ENCODE measurements around the gene MED25. TPM values are rescaled to one million over a fixed set of nuclear protein-coding genes. Genes with fewer than 3 reads are reported as not detected.
A peak's percentile ranks its signal among the peaks of the same experiment; 100 is the strongest.

The MED25 gene
- total and polyA plus RNA-seq, 2 of the 4 experiments (the other 2 are of a cell fraction) = 4.7 to 38.5 TPM

DNA sequence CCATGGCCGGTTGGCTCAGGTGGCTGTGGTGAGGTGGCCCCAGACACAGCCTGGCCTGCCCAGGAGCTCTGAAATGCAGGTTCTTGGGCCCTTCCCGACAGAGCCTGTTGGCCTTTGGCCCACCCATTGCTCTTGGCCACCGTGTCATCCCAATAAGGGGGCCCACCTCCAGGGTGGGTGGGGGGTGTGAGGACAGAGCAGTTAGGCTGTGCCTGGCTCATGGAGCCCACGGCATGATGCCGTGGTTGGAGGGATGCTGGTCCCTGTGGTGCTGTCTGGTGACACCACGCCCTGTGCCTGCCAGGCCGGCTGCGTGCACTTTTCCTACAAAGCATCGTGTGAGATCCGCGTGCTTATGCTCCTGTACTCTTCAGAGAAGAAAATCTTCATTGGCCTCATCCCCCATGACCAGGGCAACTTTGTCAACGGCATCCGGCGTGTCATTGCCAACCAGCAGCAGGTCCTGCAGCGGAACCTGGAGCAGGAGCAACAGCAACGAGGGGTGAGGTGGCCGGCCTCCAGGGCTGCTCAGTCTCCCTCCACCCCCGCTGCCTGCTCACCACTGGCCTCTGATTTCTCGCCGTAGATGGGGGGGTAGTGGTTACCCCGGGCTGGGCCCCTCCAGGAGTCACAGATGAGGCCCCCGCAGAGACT, 41.7 kb downstream of the MED25 start:
- dilution Hi-C loops (cut with HindIII; ENCODE audit: low sequenced_read_pairs, unreplicated experiment) = no loop called here
- no peak overlapping the region for H3K4me2 ChIP-seq (ENCODE audit: low read depth, low read length)

More for the DNA sequence above, 41.7 kb downstream of the MED25 start:
- peak overlapping the region; percentile 90 for H2AK9ac ChIP-seq (replicated peaks; ENCODE audit: low read depth, low read length, poor library complexity)
- intact Hi-C loops (cut with micrococcal nuclease) = no loop called here
- peak overlapping the region; percentile 35; the same call in 1 of the 2 replicates for H3K4ac ChIP-seq (ENCODE audit: low read depth, low read length)
- 89% methylated on average over 11 of the region's 22 CpGs; no CpG with 5 or more reads in 1 of the 2 experiments for WGBS, 2 experiments (ENCODE audit: extremely low coverage in 2 of 2, insufficient read length in 1 of 2)
- H4K8ac ChIP-seq (ENCODE audit: low read depth in 2 of 2, low read length in 2 of 2) = peak overlapping the region in 1 of 2 experiments; percentile 53; a peak in 1 of 4 replicates
- H3K18ac ChIP-seq (ENCODE audit: low read depth, low read length) = no peak overlapping the region
- TF ChIP-seq MXI1 (IDR thresholded peaks at IDR 0.05; ENCODE audit: borderline replicate concordance, low read depth, low read length) (no peak), MAFK (IDR thresholded peaks at IDR 0.05; ENCODE audit: low read depth, low read length) (no peak), FOS (IDR thresholded peaks at IDR 0.05; ENCODE audit: low read depth, low read length) (no peak), SMC3 (IDR thresholded peaks at IDR 0.05; ENCODE audit: low read depth, low read length) (no peak), BHLHE40 (IDR thresholded peaks at IDR 0.05; ENCODE audit: low read depth, low read length) (no peak), NFE2L2 (IDR thresholded peaks at IDR 0.05; ENCODE audit: low read depth, low read length) (no peak), POLR2A (IDR thresholded peaks at IDR 0.05; ENCODE audit: low read depth, low read length) (no peak), RAD21 (IDR thresholded peaks at IDR 0.05; ENCODE audit: low read length) (no peak), RCOR1 (IDR thresholded peaks at IDR 0.05; ENCODE audit: insufficient replicate concordance, low read length) (no peak), RFX5 (IDR thresholded peaks at IDR 0.05; ENCODE audit: low read depth, low read length) (no peak)
- TF ChIP-seq, protein P1, sequence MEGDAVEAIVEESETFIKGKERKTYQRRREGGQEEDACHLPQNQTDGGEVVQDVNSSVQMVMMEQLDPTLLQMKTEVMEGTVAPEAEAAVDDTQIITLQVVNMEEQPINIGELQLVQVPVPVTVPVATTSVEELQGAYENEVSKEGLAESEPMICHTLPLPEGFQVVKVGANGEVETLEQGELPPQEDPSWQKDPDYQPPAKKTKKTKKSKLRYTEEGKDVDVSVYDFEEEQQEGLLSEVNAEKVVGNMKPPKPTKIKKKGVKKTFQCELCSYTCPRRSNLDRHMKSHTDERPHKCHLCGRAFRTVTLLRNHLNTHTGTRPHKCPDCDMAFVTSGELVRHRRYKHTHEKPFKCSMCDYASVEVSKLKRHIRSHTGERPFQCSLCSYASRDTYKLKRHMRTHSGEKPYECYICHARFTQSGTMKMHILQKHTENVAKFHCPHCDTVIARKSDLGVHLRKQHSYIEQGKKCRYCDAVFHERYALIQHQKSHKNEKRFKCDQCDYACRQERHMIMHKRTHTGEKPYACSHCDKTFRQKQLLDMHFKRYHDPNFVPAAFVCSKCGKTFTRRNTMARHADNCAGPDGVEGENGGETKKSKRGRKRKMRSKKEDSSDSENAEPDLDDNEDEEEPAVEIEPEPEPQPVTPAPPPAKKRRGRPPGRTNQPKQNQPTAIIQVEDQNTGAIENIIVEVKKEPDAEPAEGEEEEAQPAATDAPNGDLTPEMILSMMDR (conservative IDR thresholded peaks at IDR 0.05; ENCODE audit: low read depth, low read length) = no peak
- TF ChIP-seq, protein P2, sequence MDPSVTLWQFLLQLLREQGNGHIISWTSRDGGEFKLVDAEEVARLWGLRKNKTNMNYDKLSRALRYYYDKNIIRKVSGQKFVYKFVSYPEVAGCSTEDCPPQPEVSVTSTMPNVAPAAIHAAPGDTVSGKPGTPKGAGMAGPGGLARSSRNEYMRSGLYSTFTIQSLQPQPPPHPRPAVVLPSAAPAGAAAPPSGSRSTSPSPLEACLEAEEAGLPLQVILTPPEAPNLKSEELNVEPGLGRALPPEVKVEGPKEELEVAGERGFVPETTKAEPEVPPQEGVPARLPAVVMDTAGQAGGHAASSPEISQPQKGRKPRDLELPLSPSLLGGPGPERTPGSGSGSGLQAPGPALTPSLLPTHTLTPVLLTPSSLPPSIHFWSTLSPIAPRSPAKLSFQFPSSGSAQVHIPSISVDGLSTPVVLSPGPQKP (IDR thresholded peaks at IDR 0.05; ENCODE audit: borderline replicate concordance, low read depth, low read length) = no peak
- TF ChIP-seq, protein P3, sequence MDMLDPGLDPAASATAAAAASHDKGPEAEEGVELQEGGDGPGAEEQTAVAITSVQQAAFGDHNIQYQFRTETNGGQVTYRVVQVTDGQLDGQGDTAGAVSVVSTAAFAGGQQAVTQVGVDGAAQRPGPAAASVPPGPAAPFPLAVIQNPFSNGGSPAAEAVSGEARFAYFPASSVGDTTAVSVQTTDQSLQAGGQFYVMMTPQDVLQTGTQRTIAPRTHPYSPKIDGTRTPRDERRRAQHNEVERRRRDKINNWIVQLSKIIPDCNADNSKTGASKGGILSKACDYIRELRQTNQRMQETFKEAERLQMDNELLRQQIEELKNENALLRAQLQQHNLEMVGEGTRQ (IDR thresholded peaks at IDR 0.05; ENCODE audit: low read depth, low read length) = no peak
- H3K56ac ChIP-seq (ENCODE audit: extremely low read depth, insufficient read depth, low read length) = no peak overlapping the region
- no peak overlapping the region for H3K4me3 ChIP-seq (ENCODE audit: insufficient read depth, low read depth, low read length)
- ChIA-PET POLR2A (ENCODE audit: unreplicated experiment) (no interaction called here), CTCF (no interaction called here)
- no peaks in the 10 kb centered on the region for H3K27me3 ChIP-seq (ENCODE audit: control insufficient read depth, insufficient read depth, low read length)
- no TSS peak for BruUV-seq (replicated peaks)
- H4K20me1 ChIP-seq (ENCODE audit: insufficient read depth, low read length) = peaks cover 59% of the 10 kb centered on the region
- peak overlapping the region; percentile 53 for H2BK5ac ChIP-seq (ENCODE audit: low read depth, low read length, poor library complexity, severe bottlenecking)
- peaks cover 12 to 74% of the 10 kb centered on the region in 2 experiments for H3K79me1 ChIP-seq (ENCODE audit: low read depth in 1 of 2, low read length in 2 of 2)
- H2AFZ ChIP-seq (replicated peaks; ENCODE audit: low read length, poor library complexity) = peak overlapping the region; percentile 12
- no peak for DNase-seq
- H4K91ac ChIP-seq (ENCODE audit: insufficient read depth, low read depth, low read length) = no peak overlapping the region
- peaks cover 7% of the 10 kb centered on the region for H3K9me1 ChIP-seq (ENCODE audit: insufficient read depth, low read length)
- H2BK20ac ChIP-seq (ENCODE audit: low read depth, low read length) = no peak overlapping the region
- H2BK120ac ChIP-seq (ENCODE audit: low read depth, low read length) = no peak overlapping the region
- H3K14ac ChIP-seq (replicated peaks; ENCODE audit: low read depth, low read length) = 0 out of 2 replicates have a peak overlapping the region, but pooled peaks have one; percentile 32
- in situ Hi-C loops (cut with MboI; ENCODE audit: low sequenced_read_pairs) = loop anchor here (10.0 kb wide), 1 partner anchor 175 kb away; the partner anchor contains the start of gene ADM5
- ATAC-seq (ENCODE audit: low read depth) = no peak
- H2AK5ac ChIP-seq (ENCODE audit: low read depth, low read length) = peak overlapping the region; percentile 49; the same call in 1 of the 2 replicates
- H2BK15ac ChIP-seq (ENCODE audit: low read depth, low read length) = no peak overlapping the region
- peak overlapping the region; percentile 32 for H3K27ac ChIP-seq (ENCODE audit: insufficient read depth, low read length)
- H3K9me3 ChIP-seq (ENCODE audit: control insufficient read depth, insufficient read depth, low read length) = no peaks in the 10 kb centered on the region
- peaks cover 88% of the 10 kb centered on the region for H3K36me3 ChIP-seq (ENCODE audit: control insufficient read depth, insufficient read depth, low read length)
- peaks cover 11% of the 10 kb centered on the region for H3K4me1 ChIP-seq (ENCODE audit: control insufficient read depth, insufficient read depth, low read length)
- no peak overlapping the region for H3K9ac ChIP-seq (ENCODE audit: low read depth, low read length)
- H3K23ac ChIP-seq (ENCODE audit: low read depth, low read length) = no peak overlapping the region
- no peak overlapping the region for H4K5ac ChIP-seq (ENCODE audit: low read depth, low read length)

Data from IMR-90 (cell line).